Left kidney (tissue), 2 donors: ENCODE data around the gene ALK. TPM values are rescaled to one million over a fixed set of nuclear protein-coding genes. Genes with fewer than 3 reads are reported as not detected.

ENCODE experiments used
- DNase-seq: peaks from one replicate; pipeline ENCODE4 v3.0.0-alpha.2; 2013
- polyA plus RNA-seq: library from polyadenylated mRNA; unstranded; fragments of 120-200 nt; gene quantifications from one replicate; pipeline ENCODE4 v1.2.1, GENCODE V29; 2013; ENCODE audit not compliant: insufficient read length

The ALK gene
- polyA plus RNA-seq, 1 donor: 0.55 TPM

GRCh38 chr2:29787473-29788465 lies 133.6 kb downstream of the ALK start:
- no peak for DNase-seq

- DNase-seq: no peak
Measured at GRCh38 chr2:29786361-29786760, 135.0 kb downstream of the ALK start.

- no peak for DNase-seq
Measured at GRCh38 chr2:29783666-29784065, 137.7 kb downstream of the ALK start.

GRCh38 chr2:29782549-29783458 lies 138.6 kb downstream of the ALK start:
- peak; percentile 52 for DNase-seq

GRCh38 chr2:29782087-29782486 lies 139.3 kb downstream of the ALK start:
- DNase-seq: no peak

- DNase-seq: no peak
Measured at GRCh38 chr2:29780906-29781305, 140.5 kb downstream of the ALK start.

GRCh38 chr2:29777161-29777560 lies 144.2 kb downstream of the ALK start:
- no peak for DNase-seq

GRCh38 chr2:29776406-29776805 lies 145.0 kb downstream of the ALK start:
- no peak for DNase-seq

- no peak for DNase-seq
Measured at GRCh38 chr2:29775937-29776336, 145.4 kb downstream of the ALK start.

- no peak for DNase-seq
Measured at GRCh38 chr2:29774624-29775023, 146.8 kb downstream of the ALK start.

- no peak for DNase-seq
Measured at GRCh38 chr2:29770846-29771245, 150.5 kb downstream of the ALK start.

- no peak for DNase-seq
Measured at GRCh38 chr2:29769847-29770246, 151.5 kb downstream of the ALK start.

- no peak for DNase-seq
Measured at GRCh38 chr2:29767606-29768335, 153.6 kb downstream of the ALK start.

- DNase-seq: no peak
Measured at GRCh38 chr2:29766191-29766590, 155.2 kb downstream of the ALK start.

GRCh38 chr2:29765721-29766120 lies 155.7 kb downstream of the ALK start:
- DNase-seq: no peak

GRCh38 chr2:29763371-29763770 lies 158.0 kb downstream of the ALK start:
- DNase-seq: peak; percentile 59

- DNase-seq: no peak
Measured at GRCh38 chr2:29762239-29762638, 159.1 kb downstream of the ALK start.

- no peak for DNase-seq
Measured at GRCh38 chr2:29761278-29761677, 160.1 kb downstream of the ALK start.

- no peak for DNase-seq
Measured at GRCh38 chr2:29760008-29760407, 161.4 kb downstream of the ALK start.

GRCh38 chr2:29759360-29759759 lies 162.0 kb downstream of the ALK start:
- DNase-seq: no peak

GRCh38 chr2:29755829-29756228 lies 165.6 kb downstream of the ALK start:
- no peak for DNase-seq

- DNase-seq: no peak
Measured at GRCh38 chr2:29755233-29755632, 166.2 kb downstream of the ALK start.
